Esophagus muscularis mucosa (tissue), 3 donors: ENCODE data around the gene CTNNA2.

Source experiments
- POLR2A ChIP-seq: fragments of 450-650 bp; IDR thresholded peaks from one replicate; pipeline ENCODE4 v1.6.1; 2017; ENCODE audit warnings: antibody characterized with exemption, moderate library complexity, mild to moderate bottlenecking, low read depth
- TF ChIP-seq, protein P1 (sequence below), 3 experiments: fragments of 200-600 bp in 2 of 3; fragments of 450-650 bp in 1 of 3; sonication (generic) in 2 of 3; IDR thresholded peaks; one replicate each; pipeline ENCODE4 v1.5.1; 2017 to 2019; ENCODE audit warnings: antibody characterized with exemption in 3 of 3, mild to moderate bottlenecking in 2 of 3, moderate library complexity in 1 of 3

DNA sequence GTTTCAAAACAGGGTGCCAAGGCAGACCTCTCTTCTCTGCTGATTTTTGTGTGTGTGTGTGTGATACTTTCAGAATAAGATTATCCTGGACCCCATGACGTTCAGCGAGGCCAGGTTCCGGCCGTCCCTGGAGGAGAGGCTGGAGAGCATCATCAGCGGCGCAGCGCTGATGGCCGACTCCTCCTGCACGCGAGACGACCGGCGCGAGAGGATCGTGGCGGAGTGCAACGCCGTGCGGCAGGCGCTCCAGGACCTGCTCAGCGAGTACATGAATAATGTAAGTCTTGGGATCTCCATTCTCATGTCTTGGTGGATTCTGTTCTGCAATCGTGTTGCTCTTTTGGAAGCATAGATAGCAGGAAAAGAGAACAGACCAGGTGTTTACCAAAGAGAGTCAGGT, 396.7 kb downstream of the CTNNA2 start:
- TF ChIP-seq POLR2A = no peak
- TF ChIP-seq, protein P1, sequence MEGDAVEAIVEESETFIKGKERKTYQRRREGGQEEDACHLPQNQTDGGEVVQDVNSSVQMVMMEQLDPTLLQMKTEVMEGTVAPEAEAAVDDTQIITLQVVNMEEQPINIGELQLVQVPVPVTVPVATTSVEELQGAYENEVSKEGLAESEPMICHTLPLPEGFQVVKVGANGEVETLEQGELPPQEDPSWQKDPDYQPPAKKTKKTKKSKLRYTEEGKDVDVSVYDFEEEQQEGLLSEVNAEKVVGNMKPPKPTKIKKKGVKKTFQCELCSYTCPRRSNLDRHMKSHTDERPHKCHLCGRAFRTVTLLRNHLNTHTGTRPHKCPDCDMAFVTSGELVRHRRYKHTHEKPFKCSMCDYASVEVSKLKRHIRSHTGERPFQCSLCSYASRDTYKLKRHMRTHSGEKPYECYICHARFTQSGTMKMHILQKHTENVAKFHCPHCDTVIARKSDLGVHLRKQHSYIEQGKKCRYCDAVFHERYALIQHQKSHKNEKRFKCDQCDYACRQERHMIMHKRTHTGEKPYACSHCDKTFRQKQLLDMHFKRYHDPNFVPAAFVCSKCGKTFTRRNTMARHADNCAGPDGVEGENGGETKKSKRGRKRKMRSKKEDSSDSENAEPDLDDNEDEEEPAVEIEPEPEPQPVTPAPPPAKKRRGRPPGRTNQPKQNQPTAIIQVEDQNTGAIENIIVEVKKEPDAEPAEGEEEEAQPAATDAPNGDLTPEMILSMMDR (IDR thresholded peaks at IDR 0.05) = no peak
